Measurements from ENCODE around the gene SMARCA1. TPM values are rescaled to one million over a fixed set of nuclear protein-coding genes. Genes with fewer than 3 reads are reported as not detected.

The SMARCA1 gene
- total and polyA plus RNA-seq, 2 of the 13 experiments (the other 11 are each of a cell fraction or from before 2014, with no cell fraction given) = 97.7 to 145 TPM

DNA sequence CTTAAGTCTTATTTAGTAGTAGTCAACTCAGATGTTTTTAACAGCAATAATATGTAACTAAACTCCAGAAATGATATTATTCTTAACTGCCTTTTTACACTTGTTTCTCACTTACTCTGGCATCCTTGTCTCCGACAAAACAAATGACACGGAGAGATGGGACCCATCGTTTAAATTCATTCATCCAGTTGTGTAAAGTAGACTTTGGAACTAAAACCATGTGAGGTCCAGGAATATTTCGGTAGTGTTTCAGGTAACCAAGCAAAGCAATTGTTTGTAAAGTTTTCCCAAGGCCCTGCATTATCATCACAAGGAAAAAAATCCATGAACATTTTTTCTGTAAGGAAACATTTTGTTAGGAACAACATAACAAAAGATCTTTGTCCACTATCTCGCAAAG, 11.6 kb downstream of the SMARCA1 start:
- Histone ChIP-seq H3K36me3 (replicated peaks in 1 of 2; ENCODE audit: control insufficient read depth in 1 of 2, insufficient read depth in 2 of 2, low read length in 2 of 2) (peaks cover 0 to 34% of the 10 kb centered on the region in 2 experiments; a peak in 2 of 5 replicates), H3K4me1 (ENCODE audit: insufficient read depth, low read length) (peaks cover 55% of the 10 kb centered on the region), H3K79me2 (ENCODE audit: insufficient read depth, low read length) (peaks cover 27% of the 10 kb centered on the region), H3K27me3 (ENCODE audit: control insufficient read depth in 1 of 2, insufficient read depth in 2 of 2, low read length in 2 of 2) (no peaks in the 10 kb centered on the region), H3K4me3 (replicated peaks in 1 of 3; ENCODE audit: insufficient read depth in 1 of 3, low read depth in 2 of 3, low read length in 3 of 3) (no peak overlapping the region; a peak in 1 of 6 replicates), H3K4me2 (ENCODE audit: low read depth, low read length) (peak overlapping the region; percentile 55; the same call in 1 of the 2 replicates), H3K27ac (ENCODE audit: extremely low read length, insufficient read depth, low read length) (peak overlapping the region; percentile 90), H3K9me3 (ENCODE audit: low read length) (no peaks in the 10 kb centered on the region), H3K9ac (ENCODE audit: insufficient read depth, low read depth, low read length) (0 out of 2 replicates have a peak overlapping the region, but pooled peaks have one; percentile 62), H2AFZ (ENCODE audit: low read length) (no peak overlapping the region), H4K20me1 (ENCODE audit: insufficient read depth, low read length) (0 out of 2 replicates have a peak, but pooled peaks cover 3% of the 10 kb centered on the region)
- FAIRE-seq (peak; percentile 66), ATAC-seq (peak; percentile 67), DNase-seq (ENCODE audit: low spot score) (peak; percentile 86)
- ChIA-PET POLR2A (no interaction called here), CTCF (ENCODE audit: low intra/inter-chr PET ratio, low total read pairs) (no interaction called here)
- intact Hi-C loops (cut with micrococcal nuclease; ENCODE audit: unreplicated experiment) (loop anchor here (1.0 kb wide), 1 partner anchor 11 kb away; no protein-coding TSS in a partner anchor), in situ Hi-C loops (cut with HindIII; ENCODE audit: extremely low pct_ligation_motif_present, low pct_unique_long_range_greater_than_20kb) (no loop called here)
- no TSS peak for BruUV-seq (replicated peaks)
- WGBS (ENCODE audit: low lambda C conversion rate) = 0% methylated on average over 5 of the region's 5 CpGs
- TF ChIP-seq, protein P1, sequence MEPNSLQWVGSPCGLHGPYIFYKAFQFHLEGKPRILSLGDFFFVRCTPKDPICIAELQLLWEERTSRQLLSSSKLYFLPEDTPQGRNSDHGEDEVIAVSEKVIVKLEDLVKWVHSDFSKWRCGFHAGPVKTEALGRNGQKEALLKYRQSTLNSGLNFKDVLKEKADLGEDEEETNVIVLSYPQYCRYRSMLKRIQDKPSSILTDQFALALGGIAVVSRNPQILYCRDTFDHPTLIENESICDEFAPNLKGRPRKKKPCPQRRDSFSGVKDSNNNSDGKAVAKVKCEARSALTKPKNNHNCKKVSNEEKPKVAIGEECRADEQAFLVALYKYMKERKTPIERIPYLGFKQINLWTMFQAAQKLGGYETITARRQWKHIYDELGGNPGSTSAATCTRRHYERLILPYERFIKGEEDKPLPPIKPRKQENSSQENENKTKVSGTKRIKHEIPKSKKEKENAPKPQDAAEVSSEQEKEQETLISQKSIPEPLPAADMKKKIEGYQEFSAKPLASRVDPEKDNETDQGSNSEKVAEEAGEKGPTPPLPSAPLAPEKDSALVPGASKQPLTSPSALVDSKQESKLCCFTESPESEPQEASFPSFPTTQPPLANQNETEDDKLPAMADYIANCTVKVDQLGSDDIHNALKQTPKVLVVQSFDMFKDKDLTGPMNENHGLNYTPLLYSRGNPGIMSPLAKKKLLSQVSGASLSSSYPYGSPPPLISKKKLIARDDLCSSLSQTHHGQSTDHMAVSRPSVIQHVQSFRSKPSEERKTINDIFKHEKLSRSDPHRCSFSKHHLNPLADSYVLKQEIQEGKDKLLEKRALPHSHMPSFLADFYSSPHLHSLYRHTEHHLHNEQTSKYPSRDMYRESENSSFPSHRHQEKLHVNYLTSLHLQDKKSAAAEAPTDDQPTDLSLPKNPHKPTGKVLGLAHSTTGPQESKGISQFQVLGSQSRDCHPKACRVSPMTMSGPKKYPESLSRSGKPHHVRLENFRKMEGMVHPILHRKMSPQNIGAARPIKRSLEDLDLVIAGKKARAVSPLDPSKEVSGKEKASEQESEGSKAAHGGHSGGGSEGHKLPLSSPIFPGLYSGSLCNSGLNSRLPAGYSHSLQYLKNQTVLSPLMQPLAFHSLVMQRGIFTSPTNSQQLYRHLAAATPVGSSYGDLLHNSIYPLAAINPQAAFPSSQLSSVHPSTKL (CRISPR knock-in tag; IDR thresholded peaks at IDR 0.05) = peak; percentile 74
- TF ChIP-seq, protein P2, sequence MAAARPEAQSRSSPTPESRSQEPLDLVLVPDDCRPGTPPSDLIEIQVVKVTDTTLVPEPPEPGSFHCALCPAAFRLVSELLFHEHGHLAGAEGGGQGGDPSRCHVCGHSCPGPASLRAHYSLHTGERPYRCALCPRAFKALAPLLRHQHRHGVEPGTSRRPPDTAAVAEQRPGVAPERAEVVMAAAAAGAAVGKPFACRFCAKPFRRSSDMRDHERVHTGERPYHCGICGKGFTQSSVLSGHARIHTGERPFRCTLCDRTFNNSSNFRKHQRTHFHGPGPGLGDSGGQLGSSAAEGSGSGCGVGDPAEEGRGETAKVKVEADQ (CRISPR knock-in tag; IDR thresholded peaks at IDR 0.05; ENCODE audit: borderline replicate concordance) = no peak
- TF ChIP-seq NKX3-1 (CRISPR knock-in tag; IDR thresholded peaks at IDR 0.05) = no peak
- 0 out of 2 replicates have a peak, but pooled peaks have one; percentile 39 for TF ChIP-seq MED1 (CRISPR knock-in tag; IDR thresholded peaks at IDR 0.05)
- TF ChIP-seq, protein P3, sequence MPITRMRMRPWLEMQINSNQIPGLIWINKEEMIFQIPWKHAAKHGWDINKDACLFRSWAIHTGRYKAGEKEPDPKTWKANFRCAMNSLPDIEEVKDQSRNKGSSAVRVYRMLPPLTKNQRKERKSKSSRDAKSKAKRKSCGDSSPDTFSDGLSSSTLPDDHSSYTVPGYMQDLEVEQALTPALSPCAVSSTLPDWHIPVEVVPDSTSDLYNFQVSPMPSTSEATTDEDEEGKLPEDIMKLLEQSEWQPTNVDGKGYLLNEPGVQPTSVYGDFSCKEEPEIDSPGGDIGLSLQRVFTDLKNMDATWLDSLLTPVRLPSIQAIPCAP (CRISPR knock-in tag; IDR thresholded peaks at IDR 0.05; ENCODE audit: low read depth) = no peak
- no peak for TF ChIP-seq ZZZ3 (CRISPR knock-in tag; IDR thresholded peaks at IDR 0.05; ENCODE audit: borderline replicate concordance)
- no peak for TF ChIP-seq MLLT10 (CRISPR knock-in tag; IDR thresholded peaks at IDR 0.05)
- no peak for TF ChIP-seq JUN (CRISPR knock-in tag; IDR thresholded peaks at IDR 0.05)
- TF ChIP-seq, protein P4, sequence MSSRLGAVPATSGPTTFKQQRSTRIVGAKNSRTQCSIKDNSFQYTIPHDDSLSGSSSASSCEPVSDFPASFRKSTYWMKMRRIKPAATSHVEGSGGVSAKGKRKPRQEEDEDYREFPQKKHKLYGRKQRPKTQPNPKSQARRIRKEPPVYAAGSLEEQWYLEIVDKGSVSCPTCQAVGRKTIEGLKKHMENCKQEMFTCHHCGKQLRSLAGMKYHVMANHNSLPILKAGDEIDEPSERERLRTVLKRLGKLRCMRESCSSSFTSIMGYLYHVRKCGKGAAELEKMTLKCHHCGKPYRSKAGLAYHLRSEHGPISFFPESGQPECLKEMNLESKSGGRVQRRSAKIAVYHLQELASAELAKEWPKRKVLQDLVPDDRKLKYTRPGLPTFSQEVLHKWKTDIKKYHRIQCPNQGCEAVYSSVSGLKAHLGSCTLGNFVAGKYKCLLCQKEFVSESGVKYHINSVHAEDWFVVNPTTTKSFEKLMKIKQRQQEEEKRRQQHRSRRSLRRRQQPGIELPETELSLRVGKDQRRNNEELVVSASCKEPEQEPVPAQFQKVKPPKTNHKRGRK (CRISPR knock-in tag; IDR thresholded peaks at IDR 0.05) = no peak
- TF ChIP-seq TEAD3 (CRISPR knock-in tag; optimal IDR thresholded peaks at IDR 0.05; ENCODE audit: borderline replicate concordance) = peak; percentile 43
- TF ChIP-seq SETDB1 (CRISPR knock-in tag; IDR thresholded peaks at IDR 0.05; ENCODE audit: borderline replicate concordance) = no peak
- TF ChIP-seq MIXL1 (CRISPR knock-in tag; IDR thresholded peaks at IDR 0.05) = no peak; the same call in 1 of the 2 replicates
- TF ChIP-seq ZNF460 (CRISPR knock-in tag; IDR thresholded peaks at IDR 0.05; ENCODE audit: borderline replicate concordance) = no peak
- TF ChIP-seq ZNF260 (CRISPR knock-in tag; IDR thresholded peaks at IDR 0.05; ENCODE audit: borderline replicate concordance, low read depth) = no peak
- no peak for TF ChIP-seq ZNF567 (CRISPR knock-in tag; IDR thresholded peaks at IDR 0.05; ENCODE audit: borderline replicate concordance)
- TF ChIP-seq ZNF766 (CRISPR knock-in tag; IDR thresholded peaks at IDR 0.05; ENCODE audit: borderline replicate concordance) = no peak
- TF ChIP-seq PHF5A (CRISPR knock-in tag; IDR thresholded peaks at IDR 0.05; ENCODE audit: low read depth, unreplicated experiment) = no peak
- TF ChIP-seq SOX5 (CRISPR knock-in tag; IDR thresholded peaks at IDR 0.05; ENCODE audit: borderline replicate concordance) = peak; percentile 91; the same call in 1 of the 2 replicates
